ENCODE data around the gene DSG2.

DNA sequence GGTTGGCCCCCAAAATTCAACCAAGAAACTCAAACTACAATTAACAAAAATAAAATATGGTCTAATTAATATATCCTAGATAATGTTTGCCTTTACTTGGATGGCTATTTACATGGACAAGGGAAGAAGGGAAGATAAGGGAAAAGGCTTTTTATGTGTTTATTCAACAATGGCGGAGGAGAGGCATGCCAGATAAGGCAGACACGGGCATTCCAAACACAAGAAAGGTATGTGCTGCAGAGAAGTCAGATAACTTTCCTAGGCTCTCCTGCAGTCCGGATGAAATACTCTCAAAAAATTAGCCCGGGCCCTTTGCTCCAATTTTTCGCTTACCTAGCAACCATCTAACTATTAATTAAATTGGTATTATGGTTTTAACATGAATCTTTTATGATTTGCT, 88.6 kb downstream of the DSG2 start:
- TF ChIP-seq, protein P1, sequence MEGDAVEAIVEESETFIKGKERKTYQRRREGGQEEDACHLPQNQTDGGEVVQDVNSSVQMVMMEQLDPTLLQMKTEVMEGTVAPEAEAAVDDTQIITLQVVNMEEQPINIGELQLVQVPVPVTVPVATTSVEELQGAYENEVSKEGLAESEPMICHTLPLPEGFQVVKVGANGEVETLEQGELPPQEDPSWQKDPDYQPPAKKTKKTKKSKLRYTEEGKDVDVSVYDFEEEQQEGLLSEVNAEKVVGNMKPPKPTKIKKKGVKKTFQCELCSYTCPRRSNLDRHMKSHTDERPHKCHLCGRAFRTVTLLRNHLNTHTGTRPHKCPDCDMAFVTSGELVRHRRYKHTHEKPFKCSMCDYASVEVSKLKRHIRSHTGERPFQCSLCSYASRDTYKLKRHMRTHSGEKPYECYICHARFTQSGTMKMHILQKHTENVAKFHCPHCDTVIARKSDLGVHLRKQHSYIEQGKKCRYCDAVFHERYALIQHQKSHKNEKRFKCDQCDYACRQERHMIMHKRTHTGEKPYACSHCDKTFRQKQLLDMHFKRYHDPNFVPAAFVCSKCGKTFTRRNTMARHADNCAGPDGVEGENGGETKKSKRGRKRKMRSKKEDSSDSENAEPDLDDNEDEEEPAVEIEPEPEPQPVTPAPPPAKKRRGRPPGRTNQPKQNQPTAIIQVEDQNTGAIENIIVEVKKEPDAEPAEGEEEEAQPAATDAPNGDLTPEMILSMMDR (IDR thresholded peaks at IDR 0.05; ENCODE audit: borderline replicate concordance, extremely low read depth, low read length, poor library complexity, severe bottlenecking): no peak
- no peak for TF ChIP-seq EZH2 (IDR thresholded peaks at IDR 0.05; ENCODE audit: borderline replicate concordance, low read depth, low read length, severe bottlenecking)
